Lower lobe of right lung (tissue), 2 donors: Measurements from ENCODE around the gene KCNA2. TPM values are rescaled to one million over a fixed set of nuclear protein-coding genes. Genes with fewer than 3 reads are reported as not detected.
A peak's percentile ranks its signal among the peaks of the same experiment; 100 is the strongest.

ENCODE experiments used
- ATAC-seq, 2 donors: fragments of 200-7000 bp; cut with Tn5 transposase; one replicate each; pipeline ENCODE4 v1.9.1; 2020 to 2022; ENCODE audit warnings: mild to moderate bottlenecking in 2 of 2, moderate library complexity in 2 of 2
- DNase-seq: peaks from one replicate; pipeline ENCODE4 v3.0.0-alpha.2; 2020
- H3K27ac ChIP-seq: fragments of 200-600 bp; one replicate; pipeline ENCODE4 v1.8.0; 2022
- H3K27me3 ChIP-seq: fragments of 200-600 bp; one replicate; pipeline ENCODE4 v1.8.0; 2022; ENCODE audit warnings: low read depth
- H3K36me3 ChIP-seq: fragments of 200-600 bp; one replicate; pipeline ENCODE4 v1.8.0; 2022; ENCODE audit warnings: mild to moderate bottlenecking
- H3K4me1 ChIP-seq: fragments of 200-600 bp; one replicate; pipeline ENCODE4 v1.8.0; 2022
- H3K4me3 ChIP-seq: fragments of 200-600 bp; one replicate; pipeline ENCODE4 v1.8.0; 2022; ENCODE audit warnings: mild to moderate bottlenecking
- H3K9me3 ChIP-seq: fragments of 200-600 bp; one replicate; pipeline ENCODE4 v1.8.0; 2022
- CTCF ChIP-seq: fragments of 200-600 bp; IDR thresholded peaks from one replicate; pipeline ENCODE4 v1.8.0; 2022; ENCODE audit warnings: antibody characterized with exemption, mild to moderate bottlenecking
- intact Hi-C: fragments of 100-400 bp; cut with DNase I; formaldehyde crosslinking; loops from one replicate; pipeline ENCODE4 v1.11.0; 2022
- total RNA-seq: library from RNA; stranded (reverse); fragmentation: NEBNext Ultra II Directional; extraction: Animal tissue kit (Norgen Biotek cat#: 25700); gene quantifications from one replicate; pipeline ENCODE4 v1.2.1, GENCODE V29; 2021
- donor health status: DM: no; HTN: yes; CAD: no; lungs with severe emphysema.

The KCNA2 gene
- total RNA-seq, 1 donor from 2014 or later: 0.77 TPM

- DNase-seq (no peak), ATAC-seq (no peak)
- H3K4me3 ChIP-seq: no peak overlapping the region
- no peak for TF ChIP-seq CTCF
- no peaks in the 10 kb centered on the region for H3K27me3 ChIP-seq
- H3K4me1 ChIP-seq: peaks cover 27% of the 10 kb centered on the region
- H3K9me3 ChIP-seq: no peaks in the 10 kb centered on the region
- H3K27ac ChIP-seq: no peak overlapping the region
- intact Hi-C loops: loop anchor here (5.0 kb wide), 1 partner anchor 134 kb away; no protein-coding TSS in a partner anchor
- no peaks in the 10 kb centered on the region for H3K36me3 ChIP-seq
Measured at GRCh38 chr1:110633646-110634030, 27.5 kb upstream of the KCNA2 start.

DNA sequence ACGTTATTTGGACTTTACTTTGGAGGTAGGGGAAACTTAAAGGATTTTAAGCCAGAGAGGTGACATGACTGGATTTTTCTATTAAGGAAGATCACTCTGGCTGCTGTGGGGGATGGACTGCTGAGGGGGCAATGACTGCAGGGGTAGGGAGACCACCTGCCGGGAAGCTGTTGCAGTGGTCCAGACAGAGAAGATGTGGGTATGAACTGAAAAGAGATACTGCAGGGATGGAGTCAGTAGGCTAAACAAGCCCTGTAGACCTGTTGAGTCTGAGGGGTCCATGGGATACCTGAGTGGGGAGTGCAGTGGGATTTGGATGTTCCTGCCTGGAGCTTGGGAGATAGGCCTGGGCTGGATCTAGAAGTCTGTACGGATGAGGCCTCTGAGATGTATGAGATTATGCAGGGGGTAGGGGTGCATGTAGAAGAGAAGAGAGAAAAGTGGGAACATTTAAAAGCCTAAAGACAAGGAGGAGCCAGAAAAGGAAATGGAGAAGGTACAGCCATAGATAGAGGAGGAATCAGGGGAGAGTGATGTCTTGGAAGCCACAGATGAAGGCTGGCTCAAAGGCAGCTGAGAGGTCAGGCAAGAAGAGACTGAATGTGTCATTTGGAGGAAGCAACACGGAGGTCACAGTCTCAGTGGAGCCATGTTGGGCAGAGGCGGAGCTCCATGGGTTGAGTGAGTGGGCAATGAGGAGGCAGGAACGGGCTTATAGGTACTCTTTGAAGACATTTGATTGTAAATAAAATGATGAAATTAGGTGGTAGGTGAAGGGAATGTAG is 25.9 kb upstream of the KCNA2 start:
- H3K36me3 ChIP-seq: no peaks in the 10 kb centered on the region
- TF ChIP-seq CTCF: no peak
- intact Hi-C loops: loop anchor here (5.0 kb wide), 1 partner anchor 135 kb away; no protein-coding TSS in a partner anchor
- peaks cover 24% of the 10 kb centered on the region for H3K4me1 ChIP-seq
- peak overlapping the region; percentile 37 for H3K27ac ChIP-seq
- DNase-seq (no peak), ATAC-seq (no peak)
- no peaks in the 10 kb centered on the region for H3K9me3 ChIP-seq
- no peaks in the 10 kb centered on the region for H3K27me3 ChIP-seq
- no peak overlapping the region for H3K4me3 ChIP-seq

DNA sequence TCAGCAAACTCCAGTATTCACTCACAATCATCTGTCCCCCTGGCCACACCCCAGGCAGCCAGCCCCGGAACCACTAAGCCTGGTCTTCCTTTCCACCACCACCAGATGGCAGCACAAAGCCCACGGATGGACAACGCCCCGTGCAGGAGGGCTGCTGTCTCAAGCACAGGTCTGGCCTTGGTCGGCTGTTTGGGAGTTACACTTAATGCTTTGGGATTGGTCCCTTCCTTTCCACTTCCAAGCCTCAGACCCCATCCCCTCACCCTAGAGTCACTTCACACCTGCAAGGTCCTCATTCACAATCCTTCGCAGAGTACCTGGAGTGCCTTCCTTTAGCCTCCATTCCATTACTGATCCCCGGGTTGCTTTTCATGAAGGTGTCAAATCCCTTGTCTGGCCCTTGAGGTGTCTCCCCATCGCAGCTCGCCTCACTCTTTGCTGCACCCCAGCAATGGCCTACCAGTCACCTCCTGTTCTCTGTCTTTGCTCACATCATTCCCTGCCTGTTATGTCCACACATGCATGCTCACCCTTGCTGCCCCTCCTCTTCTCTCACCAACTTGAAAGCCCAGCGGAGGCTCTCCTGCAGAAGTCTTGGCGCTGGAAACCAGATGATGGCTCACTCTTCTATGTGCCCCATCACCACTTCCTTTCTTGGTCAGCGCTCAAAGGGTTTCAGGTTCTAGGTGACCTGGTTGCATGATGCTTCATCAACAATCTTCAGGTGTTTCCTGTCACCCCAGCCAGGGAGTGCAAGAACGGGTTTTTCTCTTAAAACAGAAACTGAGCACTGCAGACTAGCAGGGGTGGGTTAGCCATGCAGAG is 24.9 kb upstream of the KCNA2 start:
- Histone ChIP-seq H3K9me3 (no peaks in the 10 kb centered on the region), H3K36me3 (no peaks in the 10 kb centered on the region), H3K4me3 (no peak overlapping the region), H3K4me1 (peaks cover 24% of the 10 kb centered on the region), H3K27me3 (no peaks in the 10 kb centered on the region), H3K27ac (peak overlapping the region; percentile 37)
- DNase-seq (peak; percentile 81), ATAC-seq (peak; percentile 88)
- intact Hi-C loops: loop anchor here (5.0 kb wide), 1 partner anchor 136 kb away; no protein-coding TSS in a partner anchor
- TF ChIP-seq CTCF: peak; percentile 90

DNA sequence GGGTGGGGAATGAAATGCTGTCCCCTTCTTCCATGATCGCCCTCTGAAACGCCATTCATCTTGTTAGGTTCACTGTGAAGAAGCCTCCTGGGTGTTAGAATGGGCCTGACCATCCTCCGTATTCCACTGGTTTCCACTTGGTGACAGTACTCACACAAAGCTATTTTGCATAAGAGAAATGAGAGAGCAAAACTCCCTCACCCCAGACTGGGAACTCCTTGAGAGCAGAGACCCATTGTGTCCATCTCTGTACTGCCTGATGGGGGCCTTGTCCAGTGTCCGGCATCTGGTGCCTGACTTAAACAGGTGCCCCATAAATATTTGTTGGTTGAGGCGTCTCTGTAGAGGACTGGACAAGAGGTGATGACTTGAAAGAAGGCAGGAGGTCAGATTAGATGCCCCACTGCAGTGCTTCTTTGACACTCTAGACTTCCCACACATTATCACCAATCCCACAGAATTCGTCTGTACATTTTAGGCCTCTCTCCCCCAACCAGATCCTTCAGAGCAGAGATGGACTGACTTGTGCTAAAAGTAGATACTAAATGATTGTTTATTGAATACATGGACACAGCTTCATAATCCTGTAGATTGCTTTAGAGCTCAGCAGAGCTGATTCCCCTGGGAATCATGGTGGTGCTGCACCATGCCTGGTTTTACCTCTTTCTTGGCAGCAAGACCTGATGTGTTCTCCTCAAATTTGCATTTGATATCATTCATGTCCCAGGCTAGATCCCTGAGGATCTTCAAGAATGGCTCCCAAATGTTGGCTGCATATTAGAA is 22.4 kb upstream of the KCNA2 start:
- intact Hi-C loops: no loop called here

More for the DNA sequence above, 22.4 kb upstream of the KCNA2 start:
- DNase-seq (no peak), ATAC-seq (no peak)
- no peaks in the 10 kb centered on the region for H3K9me3 ChIP-seq
- no peak for TF ChIP-seq CTCF
- H3K27me3 ChIP-seq: no peaks in the 10 kb centered on the region
- no peak overlapping the region for H3K27ac ChIP-seq
- no peaks in the 10 kb centered on the region for H3K36me3 ChIP-seq
- H3K4me3 ChIP-seq: no peak overlapping the region
- H3K4me1 ChIP-seq: peaks cover 5% of the 10 kb centered on the region
